Brain microvascular endothelial cell (primary cell): ENCODE measurements around the gene CHKA.

ENCODE experiments used
- DNase-seq: peaks from one replicate; pipeline ENCODE4 v3.0.0-alpha.2; 2020
- H3K27ac ChIP-seq: fragments of 250-450 bp; sonication (Bioruptor Pico); 2 replicates; pipeline ENCODE4 v1.5.1; 2020; ENCODE audit warnings: mild to moderate bottlenecking, moderate library complexity
- H3K27me3 ChIP-seq: fragments of 250-450 bp; sonication (Bioruptor Pico); replicated peaks from 2 replicates; pipeline ENCODE4 v1.5.1; 2020; ENCODE audit warnings: mild to moderate bottlenecking
- H3K36me3 ChIP-seq: fragments of 250-450 bp; sonication (Bioruptor Pico); replicated peaks from 2 replicates; pipeline ENCODE4 v1.5.1; 2020; ENCODE audit warnings: mild to moderate bottlenecking
- H3K4me3 ChIP-seq: 2 replicates; pipeline ENCODE4 v1.5.1; 2011; ENCODE audit warnings: low read depth, mild to moderate bottlenecking, control low read depth, low read length, moderate library complexity
- in situ Hi-C: cut with HindIII; loops from 2 replicates; pipeline ENCODE4 v1.10.0; 2017; ENCODE audit warnings: low sequenced_read_pairs, low pct_ligation_motif_present
- TF ChIP-seq, protein P1 (sequence below): IDR thresholded peaks from 2 replicates; pipeline ENCODE4 v1.5.1; 2011; ENCODE audit warnings: low read depth, mild to moderate bottlenecking, moderate library complexity, low read length, control low read depth, inconsistent platforms; ENCODE audit errors: missing control alignments

CHKA gene

DNA sequence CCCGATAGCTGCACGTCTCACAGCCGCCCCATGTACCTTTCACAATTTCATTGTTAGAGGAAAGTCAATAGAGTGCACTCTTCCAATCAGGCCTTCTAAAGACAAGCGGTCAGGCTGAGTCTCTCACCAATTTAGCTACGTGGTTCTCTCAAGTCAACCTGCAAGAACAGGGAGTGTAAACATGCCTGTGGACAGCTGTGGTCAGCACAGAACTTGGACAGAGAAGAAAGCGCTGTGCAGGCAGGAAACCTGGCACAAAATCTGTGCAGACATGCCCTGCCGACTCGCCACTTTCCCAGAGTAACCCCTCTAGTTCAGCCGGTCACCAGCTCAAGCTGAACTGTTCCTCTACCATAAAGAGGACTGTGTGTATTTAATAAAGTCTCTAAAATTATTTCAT lies 39.5 kb downstream of the CHKA start:
- no peak overlapping the region for H3K4me3 ChIP-seq
- H3K27ac ChIP-seq, result no peak overlapping the region
- in situ Hi-C loops, result no loop called here
- TF ChIP-seq, protein P1, sequence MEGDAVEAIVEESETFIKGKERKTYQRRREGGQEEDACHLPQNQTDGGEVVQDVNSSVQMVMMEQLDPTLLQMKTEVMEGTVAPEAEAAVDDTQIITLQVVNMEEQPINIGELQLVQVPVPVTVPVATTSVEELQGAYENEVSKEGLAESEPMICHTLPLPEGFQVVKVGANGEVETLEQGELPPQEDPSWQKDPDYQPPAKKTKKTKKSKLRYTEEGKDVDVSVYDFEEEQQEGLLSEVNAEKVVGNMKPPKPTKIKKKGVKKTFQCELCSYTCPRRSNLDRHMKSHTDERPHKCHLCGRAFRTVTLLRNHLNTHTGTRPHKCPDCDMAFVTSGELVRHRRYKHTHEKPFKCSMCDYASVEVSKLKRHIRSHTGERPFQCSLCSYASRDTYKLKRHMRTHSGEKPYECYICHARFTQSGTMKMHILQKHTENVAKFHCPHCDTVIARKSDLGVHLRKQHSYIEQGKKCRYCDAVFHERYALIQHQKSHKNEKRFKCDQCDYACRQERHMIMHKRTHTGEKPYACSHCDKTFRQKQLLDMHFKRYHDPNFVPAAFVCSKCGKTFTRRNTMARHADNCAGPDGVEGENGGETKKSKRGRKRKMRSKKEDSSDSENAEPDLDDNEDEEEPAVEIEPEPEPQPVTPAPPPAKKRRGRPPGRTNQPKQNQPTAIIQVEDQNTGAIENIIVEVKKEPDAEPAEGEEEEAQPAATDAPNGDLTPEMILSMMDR, result no peak
- no peaks in the 10 kb centered on the region for H3K36me3 ChIP-seq
- H3K27me3 ChIP-seq, result no peaks in the 10 kb centered on the region
- no peak for DNase-seq

DNA sequence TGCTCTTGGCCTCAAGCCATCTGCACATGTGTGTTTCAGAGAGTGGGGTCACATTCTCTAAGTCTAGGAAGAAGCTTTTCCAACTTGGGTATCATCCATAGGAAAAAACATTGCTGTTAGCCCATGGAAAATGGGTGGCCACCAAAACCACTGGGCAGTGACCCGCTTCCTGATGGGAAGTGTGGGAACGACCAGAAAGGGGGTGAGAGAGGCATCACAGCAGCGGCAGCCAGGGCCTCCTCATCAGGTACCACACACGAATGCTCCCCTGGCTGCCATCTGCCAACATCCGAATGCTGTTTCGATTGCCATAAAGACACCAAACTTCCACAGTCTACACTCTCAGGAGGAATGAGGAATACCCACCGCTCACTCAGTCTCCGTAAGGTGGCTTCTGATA lies 40.3 kb downstream of the CHKA start:
- TF ChIP-seq, protein P1, result no peak
- in situ Hi-C loops, result no loop called here

DNA sequence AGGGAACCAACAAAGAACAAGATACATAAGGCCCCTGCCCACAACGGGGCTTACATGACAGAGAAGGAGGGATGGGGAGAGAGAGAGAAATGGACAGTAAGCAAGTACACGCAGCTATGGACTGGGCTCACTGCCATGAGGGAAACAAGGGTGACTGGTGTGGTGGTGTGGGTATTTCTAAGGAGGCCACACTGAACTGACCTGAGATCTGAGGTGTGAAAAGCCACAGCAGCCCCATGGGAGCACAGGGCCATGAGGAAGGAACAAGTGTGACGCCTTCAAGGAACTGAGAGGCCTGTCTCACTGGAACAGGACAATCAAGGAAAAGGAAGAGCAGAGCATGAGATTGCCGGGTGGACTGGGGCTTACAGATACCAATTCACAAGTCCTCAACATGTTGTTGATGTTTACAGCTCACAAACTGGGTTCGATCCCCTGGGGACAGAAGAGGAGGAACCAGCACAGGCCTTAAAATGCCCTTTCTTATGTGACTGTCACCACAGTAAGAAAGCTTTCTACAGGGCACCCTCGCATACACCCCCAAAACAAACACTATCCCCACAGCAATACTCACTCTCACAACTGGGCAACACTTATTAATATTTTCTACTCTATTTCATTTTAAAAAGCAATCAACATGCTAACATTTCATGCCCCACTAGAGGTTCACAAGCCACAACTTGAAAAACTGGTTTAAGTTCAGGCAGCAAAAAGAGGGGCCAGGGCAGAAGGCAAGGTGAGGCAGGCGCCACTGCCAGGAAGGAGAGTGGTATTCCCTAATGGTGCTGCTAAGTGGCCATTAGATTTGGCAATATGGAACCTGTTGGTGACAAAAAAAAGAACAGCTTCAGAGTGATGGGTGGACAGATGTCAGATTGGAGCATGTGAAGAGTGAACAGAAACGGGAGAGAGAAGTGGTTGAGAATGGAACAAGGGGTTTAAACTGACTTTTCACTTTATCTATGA lies 43.3 kb downstream of the CHKA start:
- no peaks in the 10 kb centered on the region for H3K36me3 ChIP-seq
- in situ Hi-C loops, result no loop called here
- no peak for DNase-seq
- no peaks in the 10 kb centered on the region for H3K27me3 ChIP-seq
- TF ChIP-seq, protein P1, result no peak
- no peak overlapping the region for H3K27ac ChIP-seq
- no peak overlapping the region for H3K4me3 ChIP-seq

More for the DNA sequence above, 40.3 kb downstream of the CHKA start:
- Histone ChIP-seq H3K4me3 (no peak overlapping the region), H3K36me3 (no peaks in the 10 kb centered on the region), H3K27me3 (no peaks in the 10 kb centered on the region), H3K27ac (no peak overlapping the region)
- no peak for DNase-seq

DNA sequence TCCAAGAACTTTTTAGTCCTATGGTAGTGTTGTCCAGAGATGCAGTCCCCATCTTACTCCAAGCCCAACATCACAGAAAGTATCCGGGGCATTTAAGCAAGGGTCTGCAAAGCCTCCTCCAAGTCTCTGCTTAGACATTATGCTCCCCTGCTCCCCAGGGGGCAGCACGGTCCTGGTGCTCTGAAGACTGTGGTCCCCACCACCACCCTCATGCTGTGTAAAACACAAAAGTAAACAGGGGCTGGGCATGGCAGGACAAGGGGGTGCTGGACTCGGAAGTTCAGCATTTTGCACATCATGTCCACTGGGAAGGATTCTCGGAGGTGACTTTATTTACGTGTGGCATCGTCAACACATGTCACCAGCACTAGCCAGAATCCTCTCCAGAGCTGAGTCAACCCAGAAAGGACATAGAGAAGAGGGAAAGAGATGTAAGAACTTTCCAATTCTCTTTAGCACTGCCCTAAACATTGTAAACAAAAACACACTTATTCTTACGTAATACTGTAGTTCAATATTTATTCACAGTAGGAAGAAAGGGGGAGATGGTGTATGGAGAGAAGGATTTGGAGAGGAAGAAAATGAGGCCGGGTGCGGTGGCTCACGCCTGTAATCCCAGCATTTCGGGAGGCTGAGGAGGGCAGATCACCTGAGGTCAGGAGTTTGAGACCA lies 44.7 kb downstream of the CHKA start:
- H3K27ac ChIP-seq, result no peak overlapping the region
- no peaks in the 10 kb centered on the region for H3K36me3 ChIP-seq
- H3K27me3 ChIP-seq, result no peaks in the 10 kb centered on the region
- in situ Hi-C loops, result no loop called here
- TF ChIP-seq, protein P1, result peak; percentile 52
- DNase-seq, result no peak
- no peak overlapping the region for H3K4me3 ChIP-seq

DNA sequence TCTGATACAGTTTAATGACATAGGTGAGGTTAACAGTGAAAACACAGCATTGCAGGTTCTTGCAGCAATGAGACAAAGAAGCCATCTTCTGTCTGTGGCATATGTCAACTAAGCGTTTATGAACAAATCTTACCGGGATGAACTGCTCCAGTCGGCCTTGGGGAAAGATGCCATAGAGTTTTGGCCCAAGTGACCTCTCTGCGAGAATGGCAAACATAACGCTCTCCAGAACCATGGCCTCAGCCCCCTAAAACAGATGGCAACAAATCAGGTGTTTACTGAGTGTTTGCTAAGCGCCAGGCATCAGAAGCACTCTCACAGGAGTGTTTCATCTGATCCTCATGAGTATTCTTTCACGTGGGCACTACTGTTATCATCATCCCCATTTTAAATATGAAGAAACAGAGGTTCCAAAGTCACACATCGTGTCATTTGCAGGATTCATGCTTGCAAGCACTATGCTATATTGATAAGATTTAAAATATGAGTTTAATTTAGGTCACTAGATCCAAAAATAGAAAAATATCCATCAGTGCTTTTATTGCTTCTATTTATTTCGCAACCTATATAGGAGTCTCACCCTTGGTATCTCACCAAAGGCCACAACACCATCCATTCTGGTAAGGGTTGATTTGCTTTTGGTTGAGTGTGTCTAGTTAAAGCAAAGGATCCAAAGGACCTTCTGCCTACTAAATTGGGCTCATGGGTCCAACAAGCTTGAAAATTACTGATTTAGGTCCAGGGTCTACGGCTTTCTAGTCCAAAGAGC lies 46.4 kb downstream of the CHKA start:
- TF ChIP-seq, protein P1, result no peak
- Histone ChIP-seq H3K27me3 (no peaks in the 10 kb centered on the region), H3K4me3 (no peak overlapping the region), H3K27ac (no peak overlapping the region), H3K36me3 (no peaks in the 10 kb centered on the region)
- in situ Hi-C loops, result no loop called here
- no peak for DNase-seq
